ENCODE data around the gene CALML5. TPM values are rescaled to one million over a fixed set of nuclear protein-coding genes. Genes with fewer than 3 reads are reported as not detected.

CALML5 gene
- total and polyA plus RNA-seq, 7 donors = not detected

DNA sequence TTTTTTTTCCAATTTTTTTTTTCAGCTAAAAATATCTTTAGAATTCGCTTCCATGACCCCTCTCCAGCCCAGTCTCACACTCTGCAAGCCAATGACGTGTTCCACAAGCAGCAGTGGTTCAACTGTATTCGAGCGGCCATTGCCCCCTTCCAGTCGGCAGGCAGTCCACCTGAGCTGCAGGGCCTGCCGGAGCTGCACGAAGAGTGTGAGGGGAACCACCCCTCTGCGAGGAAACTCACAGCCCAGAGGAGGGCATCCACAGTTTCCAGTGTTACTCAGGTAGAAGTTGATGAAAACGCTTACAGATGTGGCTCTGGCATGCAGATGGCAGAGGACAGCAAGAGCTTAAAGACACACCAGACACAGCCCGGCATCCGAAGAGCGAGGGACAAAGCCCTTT lies 42.8 kb downstream of the CALML5 start:
- H3K27ac ChIP-seq = no peak overlapping the region
- H3K9me3 ChIP-seq = no peaks in the 10 kb centered on the region
- intact Hi-C loops (cut with DNase I) = no loop called here
- WGBS, 3 donors = 82 to 84% (median 82%) methylated on average over 12 of the region's 12 CpGs
- H3K36me3 ChIP-seq (ENCODE audit: insufficient read depth in 1 of 2, low read depth in 1 of 2) = peaks cover 10 to 87% of the 10 kb centered on the region in 2 donors
- ATAC-seq = no peak
- TF ChIP-seq, protein P1, sequence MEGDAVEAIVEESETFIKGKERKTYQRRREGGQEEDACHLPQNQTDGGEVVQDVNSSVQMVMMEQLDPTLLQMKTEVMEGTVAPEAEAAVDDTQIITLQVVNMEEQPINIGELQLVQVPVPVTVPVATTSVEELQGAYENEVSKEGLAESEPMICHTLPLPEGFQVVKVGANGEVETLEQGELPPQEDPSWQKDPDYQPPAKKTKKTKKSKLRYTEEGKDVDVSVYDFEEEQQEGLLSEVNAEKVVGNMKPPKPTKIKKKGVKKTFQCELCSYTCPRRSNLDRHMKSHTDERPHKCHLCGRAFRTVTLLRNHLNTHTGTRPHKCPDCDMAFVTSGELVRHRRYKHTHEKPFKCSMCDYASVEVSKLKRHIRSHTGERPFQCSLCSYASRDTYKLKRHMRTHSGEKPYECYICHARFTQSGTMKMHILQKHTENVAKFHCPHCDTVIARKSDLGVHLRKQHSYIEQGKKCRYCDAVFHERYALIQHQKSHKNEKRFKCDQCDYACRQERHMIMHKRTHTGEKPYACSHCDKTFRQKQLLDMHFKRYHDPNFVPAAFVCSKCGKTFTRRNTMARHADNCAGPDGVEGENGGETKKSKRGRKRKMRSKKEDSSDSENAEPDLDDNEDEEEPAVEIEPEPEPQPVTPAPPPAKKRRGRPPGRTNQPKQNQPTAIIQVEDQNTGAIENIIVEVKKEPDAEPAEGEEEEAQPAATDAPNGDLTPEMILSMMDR (IDR thresholded peaks at IDR 0.05) = no peak
- no peaks in the 10 kb centered on the region for H3K4me1 ChIP-seq
- no peak for DNase-seq
- H3K4me3 ChIP-seq = no peak overlapping the region
- H3K27me3 ChIP-seq (ENCODE audit: insufficient read depth in 3 of 3, low read length in 2 of 3) = no peaks in the 10 kb centered on the region

DNA sequence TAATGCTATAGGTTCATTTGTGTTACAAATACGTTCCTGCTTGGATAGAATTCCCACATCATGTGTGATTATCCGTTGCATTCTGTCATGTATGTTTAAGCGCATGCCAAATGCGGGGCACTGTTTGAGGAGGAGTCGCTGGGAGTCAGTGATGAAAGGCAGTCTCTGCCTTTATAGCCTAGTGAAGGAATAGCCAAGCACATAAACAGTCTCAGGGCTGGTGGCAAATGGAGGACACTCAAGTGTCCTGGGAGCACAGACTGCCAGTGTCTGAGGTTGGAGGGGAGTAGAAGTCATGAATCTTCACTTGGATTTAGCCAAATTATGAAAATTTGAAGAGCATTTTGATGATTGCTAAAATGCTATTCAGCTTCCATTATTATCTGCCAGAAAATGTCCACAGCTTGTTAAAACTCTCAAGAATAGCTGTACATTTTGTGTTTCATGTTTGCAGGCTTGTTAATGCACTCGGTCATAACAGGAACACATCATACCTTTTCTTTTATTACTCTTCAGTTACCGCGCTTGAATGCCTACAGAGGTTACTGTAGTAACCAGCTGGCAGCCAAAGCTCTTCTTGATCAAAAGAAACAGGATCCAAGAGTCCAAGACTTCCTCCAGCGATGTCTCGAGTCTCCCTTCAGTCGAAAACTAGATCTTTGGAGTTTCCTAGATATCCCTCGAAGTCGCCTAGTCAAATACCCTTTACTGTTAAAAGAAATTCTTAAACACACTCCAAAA lies 45.5 kb downstream of the CALML5 start:
- 82 to 84% (median 83%) methylated on average over 13 of the region's 13 CpGs for WGBS, 3 donors
- intact Hi-C loops (cut with DNase I) = no loop called here
- no peak for DNase-seq
- TF ChIP-seq, protein P1 (IDR thresholded peaks at IDR 0.05) = no peak
- Histone ChIP-seq H3K27me3 (ENCODE audit: insufficient read depth in 3 of 3, low read length in 2 of 3) (no peaks in the 10 kb centered on the region), H3K9me3 (no peaks in the 10 kb centered on the region), H3K4me1 (peaks cover 16% of the 10 kb centered on the region), H3K36me3 (ENCODE audit: insufficient read depth in 1 of 2, low read depth in 1 of 2) (peaks cover 10 to 74% of the 10 kb centered on the region in 2 donors), H3K27ac (no peak overlapping the region), H3K4me3 (no peak overlapping the region)
- ATAC-seq = no peak

DNA sequence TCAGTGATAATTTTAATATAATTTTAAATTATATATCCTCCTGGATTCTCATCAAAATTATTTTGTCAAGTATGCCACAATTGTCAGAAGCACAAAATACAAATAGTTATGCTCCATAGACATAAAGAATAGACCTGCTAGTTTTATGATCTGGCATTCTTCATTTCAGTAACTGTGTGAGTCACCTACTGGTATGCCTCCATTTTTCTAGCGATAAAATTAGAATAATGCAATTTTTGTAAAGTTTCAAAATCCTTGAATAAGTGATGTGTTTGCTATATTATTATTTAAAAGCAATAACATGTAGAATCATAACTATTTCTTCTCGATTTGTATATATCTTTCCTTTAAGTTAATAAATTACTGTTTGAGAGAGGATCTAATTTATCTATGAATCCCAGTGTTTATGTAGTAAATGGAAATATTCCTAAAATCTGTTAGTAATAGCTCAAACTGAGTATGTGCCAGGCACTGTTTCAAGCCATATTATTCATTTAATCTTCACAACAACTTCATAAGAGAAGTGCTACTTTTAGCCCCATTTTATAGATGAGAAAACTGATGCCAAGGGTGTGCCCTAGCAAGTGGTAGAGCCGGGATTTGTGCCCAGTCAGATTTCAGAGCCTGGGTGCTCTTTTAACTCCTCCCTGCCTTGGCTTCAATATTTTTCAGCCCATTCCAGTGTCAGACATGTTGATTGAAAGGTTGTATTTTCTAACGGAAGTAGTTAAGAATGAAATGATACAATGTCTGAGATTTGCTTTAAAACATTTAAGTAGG lies 48.6 kb downstream of the CALML5 start:
- WGBS, 3 donors = 62 to 82% (median 65%) methylated on average over 4 of the region's 4 CpGs
- H3K4me1 ChIP-seq = peaks cover 34% of the 10 kb centered on the region
- peaks cover 10 to 43% of the 10 kb centered on the region in 2 donors for H3K36me3 ChIP-seq (ENCODE audit: insufficient read depth in 1 of 2, low read depth in 1 of 2)
- TF ChIP-seq, protein P1 (IDR thresholded peaks at IDR 0.05) = no peak
- ATAC-seq (no peak), DNase-seq (no peak)
- H3K27ac ChIP-seq = no peak overlapping the region
- H3K4me3 ChIP-seq = peak overlapping the region; percentile 19
- H3K27me3 ChIP-seq (ENCODE audit: insufficient read depth in 3 of 3, low read length in 2 of 3) = no peaks in the 10 kb centered on the region
- H3K9me3 ChIP-seq = no peaks in the 10 kb centered on the region
- intact Hi-C loops (cut with DNase I) = no loop called here

DNA sequence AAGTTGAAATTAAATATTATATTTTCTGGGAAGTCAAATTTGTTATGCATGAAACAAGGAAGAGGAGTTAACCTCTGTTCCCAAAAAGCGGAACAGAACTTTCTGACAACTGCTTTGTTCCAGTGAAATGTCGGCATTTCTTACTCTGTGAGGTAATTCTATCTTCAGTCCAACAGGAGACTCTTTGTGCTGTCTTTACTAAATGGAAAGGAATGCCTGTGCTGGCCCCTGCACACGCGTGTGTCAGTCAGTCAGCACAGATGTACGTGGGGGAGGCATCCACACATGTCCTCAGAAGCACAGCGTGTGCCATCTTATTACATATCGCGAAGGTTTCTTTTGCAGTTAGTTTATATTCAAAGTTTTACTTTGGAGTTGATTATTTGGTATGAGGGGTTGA lies 49.5 kb downstream of the CALML5 start:
- DNase-seq (no peak), ATAC-seq (peak; percentile 68 to 81 (median 78))
- no peaks in the 10 kb centered on the region for H3K9me3 ChIP-seq
- TF ChIP-seq, protein P1 (IDR thresholded peaks at IDR 0.05) = no peak
- intact Hi-C loops (cut with DNase I) = no loop called here
- 17 to 22% (median 21%) methylated on average over 8 of the region's 8 CpGs for WGBS, 3 donors
- peak overlapping the region; percentile 69 for H3K4me3 ChIP-seq
- H3K27ac ChIP-seq = peak overlapping the region; percentile 38
- peaks cover 10 to 33% of the 10 kb centered on the region in 2 donors for H3K36me3 ChIP-seq (ENCODE audit: insufficient read depth in 1 of 2, low read depth in 1 of 2)
- peaks cover 40% of the 10 kb centered on the region for H3K4me1 ChIP-seq
- H3K27me3 ChIP-seq (ENCODE audit: insufficient read depth in 3 of 3, low read length in 2 of 3) = no peaks in the 10 kb centered on the region
